ENCODE data around the gene TRIM22. TPM values are rescaled to one million over a fixed set of nuclear protein-coding genes. Genes with fewer than 3 reads are reported as not detected.

The TRIM22 gene
- total RNA-seq, 1 experiment from 2014 or later, result not detected

- intact Hi-C loops (cut with micrococcal nuclease; ENCODE audit: unreplicated experiment), result no loop called here
- CTCF ChIA-PET, result no interaction called here
- TF ChIP-seq CTCF (conservative IDR thresholded peaks at IDR 0.05; ENCODE audit: low read depth, low read length), result no peak
- TF ChIP-seq EZH2 (IDR thresholded peaks at IDR 0.05; ENCODE audit: borderline replicate concordance, low read depth, low read length, poor library complexity, severe bottlenecking), result no peak
These were observed 26.1 kb upstream of the TRIM22 start for GRCh38 chr11:5663511-5663910.

GRCh38 chr11:5665051-5665570 lies 24.5 kb upstream of the TRIM22 start:
- intact Hi-C loops (cut with micrococcal nuclease; ENCODE audit: unreplicated experiment), result no loop called here
- CTCF ChIA-PET, result no interaction called here

More at GRCh38 chr11:5663511-5663910, 26.1 kb upstream of the TRIM22 start:
- BruUV-seq (replicated peaks), result no TSS peak
- H3K4me1 ChIP-seq (ENCODE audit: insufficient read depth, low read length, poor library complexity, severe bottlenecking), result no peaks in the 10 kb centered on the region
- POLR2A ChIA-PET (ENCODE audit: low non-redundant PET), result no interaction called here
- no peak overlapping the region for H3K4me3 ChIP-seq (ENCODE audit: low read depth, low read length, poor library complexity, severe bottlenecking)
- no peaks in the 10 kb centered on the region for H3K27me3 ChIP-seq (replicated peaks; ENCODE audit: insufficient read depth, low read depth, low read length, poor library complexity)
- H3K36me3 ChIP-seq (ENCODE audit: insufficient read depth, low read length, poor library complexity, severe bottlenecking), result peaks cover 7% of the 10 kb centered on the region
- H3K27ac ChIP-seq (ENCODE audit: low read depth, low read length, poor library complexity, severe bottlenecking), result no peak overlapping the region
- no peaks in the 10 kb centered on the region for H3K9me3 ChIP-seq (ENCODE audit: low read depth, low read length, poor library complexity, severe bottlenecking)
- DNase-seq (ENCODE audit: low spot score), result no peak

GRCh38 chr11:5665746-5666401 lies 23.7 kb upstream of the TRIM22 start:
- no peak for DNase-seq (ENCODE audit: low spot score)
- ChIA-PET POLR2A (ENCODE audit: low non-redundant PET) (no interaction called here), CTCF (no interaction called here)
- Histone ChIP-seq H3K27ac (ENCODE audit: low read depth, low read length, poor library complexity, severe bottlenecking) (no peak overlapping the region), H3K4me1 (ENCODE audit: insufficient read depth, low read length, poor library complexity, severe bottlenecking) (no peaks in the 10 kb centered on the region), H3K36me3 (ENCODE audit: insufficient read depth, low read length, poor library complexity, severe bottlenecking) (peaks cover 7% of the 10 kb centered on the region), H3K9me3 (ENCODE audit: low read depth, low read length, poor library complexity, severe bottlenecking) (no peaks in the 10 kb centered on the region), H3K4me3 (ENCODE audit: low read depth, low read length, poor library complexity, severe bottlenecking) (no peak overlapping the region), H3K27me3 (replicated peaks; ENCODE audit: insufficient read depth, low read depth, low read length, poor library complexity) (no peaks in the 10 kb centered on the region)
- no TSS peak for BruUV-seq (replicated peaks)
- no peak for TF ChIP-seq CTCF (conservative IDR thresholded peaks at IDR 0.05; ENCODE audit: low read depth, low read length)
- no peak for TF ChIP-seq EZH2 (IDR thresholded peaks at IDR 0.05; ENCODE audit: borderline replicate concordance, low read depth, low read length, poor library complexity, severe bottlenecking)
- intact Hi-C loops (cut with micrococcal nuclease; ENCODE audit: unreplicated experiment), result no loop called here

More at GRCh38 chr11:5665051-5665570, 24.5 kb upstream of the TRIM22 start:
- Histone ChIP-seq H3K4me3 (ENCODE audit: low read depth, low read length, poor library complexity, severe bottlenecking) (no peak overlapping the region), H3K27me3 (replicated peaks; ENCODE audit: insufficient read depth, low read depth, low read length, poor library complexity) (no peaks in the 10 kb centered on the region), H3K36me3 (ENCODE audit: insufficient read depth, low read length, poor library complexity, severe bottlenecking) (peaks cover 7% of the 10 kb centered on the region), H3K27ac (ENCODE audit: low read depth, low read length, poor library complexity, severe bottlenecking) (no peak overlapping the region), H3K9me3 (ENCODE audit: low read depth, low read length, poor library complexity, severe bottlenecking) (no peaks in the 10 kb centered on the region), H3K4me1 (ENCODE audit: insufficient read depth, low read length, poor library complexity, severe bottlenecking) (no peaks in the 10 kb centered on the region)
- TF ChIP-seq CTCF (conservative IDR thresholded peaks at IDR 0.05; ENCODE audit: low read depth, low read length) (no peak), EZH2 (IDR thresholded peaks at IDR 0.05; ENCODE audit: borderline replicate concordance, low read depth, low read length, poor library complexity, severe bottlenecking) (no peak)
- DNase-seq (ENCODE audit: low spot score), result no peak
- POLR2A ChIA-PET (ENCODE audit: low non-redundant PET), result no interaction called here
- no TSS peak for BruUV-seq (replicated peaks)

Data from A673 (cell line).